Measurements from ENCODE around the gene TTN. TPM values are rescaled to one million over a fixed set of nuclear protein-coding genes. Genes with fewer than 3 reads are reported as not detected.
A peak's percentile ranks its signal among the peaks of the same experiment; 100 is the strongest.

The TTN gene
- total RNA-seq, 4 donors from 2014 or later: 1.8 to 10.0 (median 7.2) TPM

GRCh38 chr2:178761759-178762371, 45.4 kb downstream of the TTN start:
- no peaks in the 10 kb centered on the region for H3K27me3 ChIP-seq
- no peak overlapping the region for H3K4me3 ChIP-seq
- H3K9me3 ChIP-seq: no peaks in the 10 kb centered on the region
- TF ChIP-seq, protein P1, sequence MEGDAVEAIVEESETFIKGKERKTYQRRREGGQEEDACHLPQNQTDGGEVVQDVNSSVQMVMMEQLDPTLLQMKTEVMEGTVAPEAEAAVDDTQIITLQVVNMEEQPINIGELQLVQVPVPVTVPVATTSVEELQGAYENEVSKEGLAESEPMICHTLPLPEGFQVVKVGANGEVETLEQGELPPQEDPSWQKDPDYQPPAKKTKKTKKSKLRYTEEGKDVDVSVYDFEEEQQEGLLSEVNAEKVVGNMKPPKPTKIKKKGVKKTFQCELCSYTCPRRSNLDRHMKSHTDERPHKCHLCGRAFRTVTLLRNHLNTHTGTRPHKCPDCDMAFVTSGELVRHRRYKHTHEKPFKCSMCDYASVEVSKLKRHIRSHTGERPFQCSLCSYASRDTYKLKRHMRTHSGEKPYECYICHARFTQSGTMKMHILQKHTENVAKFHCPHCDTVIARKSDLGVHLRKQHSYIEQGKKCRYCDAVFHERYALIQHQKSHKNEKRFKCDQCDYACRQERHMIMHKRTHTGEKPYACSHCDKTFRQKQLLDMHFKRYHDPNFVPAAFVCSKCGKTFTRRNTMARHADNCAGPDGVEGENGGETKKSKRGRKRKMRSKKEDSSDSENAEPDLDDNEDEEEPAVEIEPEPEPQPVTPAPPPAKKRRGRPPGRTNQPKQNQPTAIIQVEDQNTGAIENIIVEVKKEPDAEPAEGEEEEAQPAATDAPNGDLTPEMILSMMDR (IDR thresholded peaks at IDR 0.05): peak; percentile 35 to 60 (median 48)
- TF ChIP-seq POLR2A (IDR thresholded peaks at IDR 0.05): no peak
- no peaks in the 10 kb centered on the region for H3K36me3 ChIP-seq
- no peak for DNase-seq
- intact Hi-C loops (cut with DNase I; ENCODE audit: low total_unique reads): no loop called here
- H3K4me1 ChIP-seq: no peaks in the 10 kb centered on the region
- H3K27ac ChIP-seq: no peak overlapping the region

DNA sequence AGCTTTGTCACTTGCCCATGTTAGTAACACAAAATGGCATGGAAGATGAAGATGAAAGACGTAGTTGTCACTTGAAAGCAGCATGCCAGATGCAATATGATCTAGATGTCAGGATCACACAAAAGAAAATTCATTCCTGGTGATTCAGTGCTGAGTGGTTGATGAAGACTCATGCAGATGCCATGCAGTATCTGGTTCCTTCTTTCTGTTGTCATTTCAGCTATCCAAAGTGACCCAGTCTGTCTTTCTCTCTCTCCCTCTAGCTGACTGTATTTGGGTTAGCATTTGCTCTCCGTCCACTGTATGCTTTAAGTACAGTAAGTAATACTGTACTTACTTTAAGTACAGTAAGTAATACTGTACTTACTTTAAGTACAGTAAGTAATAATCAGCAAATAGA, 50.4 kb downstream of the TTN start:
- no peaks in the 10 kb centered on the region for H3K4me1 ChIP-seq
- DNase-seq: no peak
- intact Hi-C loops (cut with DNase I; ENCODE audit: low total_unique reads): no loop called here
- no peaks in the 10 kb centered on the region for H3K27me3 ChIP-seq
- no peak overlapping the region for H3K4me3 ChIP-seq
- no peak for TF ChIP-seq POLR2A (IDR thresholded peaks at IDR 0.05)
- TF ChIP-seq, protein P1 (IDR thresholded peaks at IDR 0.05): no peak
- no peaks in the 10 kb centered on the region for H3K36me3 ChIP-seq
- H3K9me3 ChIP-seq: no peaks in the 10 kb centered on the region
- no peak overlapping the region for H3K27ac ChIP-seq

GRCh38 chr2:178756343-178756742, 50.9 kb downstream of the TTN start:
- no peak overlapping the region for H3K27ac ChIP-seq
- H3K27me3 ChIP-seq: no peaks in the 10 kb centered on the region
- no peaks in the 10 kb centered on the region for H3K9me3 ChIP-seq
- TF ChIP-seq, protein P1 (IDR thresholded peaks at IDR 0.05): no peak
- TF ChIP-seq POLR2A (IDR thresholded peaks at IDR 0.05): no peak
- no peak overlapping the region for H3K4me3 ChIP-seq
- no peaks in the 10 kb centered on the region for H3K36me3 ChIP-seq
- no peak for DNase-seq
- H3K4me1 ChIP-seq: no peaks in the 10 kb centered on the region
- intact Hi-C loops (cut with DNase I; ENCODE audit: low total_unique reads): no loop called here

DNA sequence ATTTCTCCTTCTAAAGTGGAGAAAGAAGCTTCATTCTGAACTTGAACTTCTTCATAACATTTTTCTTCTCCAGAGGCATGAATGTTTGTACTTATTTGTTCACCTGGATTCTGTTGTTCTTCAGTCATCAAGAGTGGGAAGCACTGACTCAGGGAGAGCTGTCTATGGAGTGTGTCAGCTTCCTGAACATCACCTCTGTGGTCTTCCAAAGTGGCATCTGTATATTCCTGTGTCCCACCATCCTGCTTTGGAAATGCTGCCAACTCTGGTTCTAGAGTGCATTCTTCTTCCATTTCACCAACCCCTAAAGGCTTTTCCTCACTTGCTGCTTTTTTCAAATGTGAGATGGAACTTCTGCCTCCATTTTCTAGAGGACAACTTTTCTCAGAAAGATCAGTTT, 59.5 kb downstream of the TTN start:
- no peak for DNase-seq
- Histone ChIP-seq H3K4me1 (no peaks in the 10 kb centered on the region), H3K27ac (no peak overlapping the region), H3K27me3 (no peaks in the 10 kb centered on the region), H3K36me3 (no peaks in the 10 kb centered on the region), H3K9me3 (no peaks in the 10 kb centered on the region), H3K4me3 (no peak overlapping the region)
- intact Hi-C loops (cut with DNase I; ENCODE audit: low total_unique reads): no loop called here
- TF ChIP-seq POLR2A (IDR thresholded peaks at IDR 0.05): no peak
- TF ChIP-seq, protein P1 (IDR thresholded peaks at IDR 0.05): no peak

- H3K36me3 ChIP-seq: no peaks in the 10 kb centered on the region
- H3K27ac ChIP-seq: no peak overlapping the region
- intact Hi-C loops (cut with DNase I; ENCODE audit: low total_unique reads): no loop called here
- no peaks in the 10 kb centered on the region for H3K9me3 ChIP-seq
- no peaks in the 10 kb centered on the region for H3K4me1 ChIP-seq
- H3K4me3 ChIP-seq: no peak overlapping the region
- no peaks in the 10 kb centered on the region for H3K27me3 ChIP-seq
- DNase-seq: no peak
- TF ChIP-seq, protein P1 (IDR thresholded peaks at IDR 0.05): no peak
- TF ChIP-seq POLR2A (IDR thresholded peaks at IDR 0.05): no peak
Observed at GRCh38 chr2:178734518-178734917, 72.7 kb downstream of the TTN start.

Data from uterus (tissue), 4 donors.